ENCODE data around the gene C1RL. TPM values are rescaled to one million over a fixed set of nuclear protein-coding genes. Genes with fewer than 3 reads are reported as not detected.

C1RL gene
- total RNA-seq, 1 experiment from 2014 or later: 17.7 TPM

GRCh38 chr12:7058850-7059395 lies 50.1 kb downstream of the C1RL start:
- Mint-ChIP-seq H3K4me3 (no peak overlapping the region), H3K9me3 (no peaks in the 10 kb centered on the region), H3K4me1 (peaks cover 20% of the 10 kb centered on the region), H3K27me3 (ENCODE audit: low read depth) (peaks cover 2% of the 10 kb centered on the region; the same call in 1 of the 2 replicates), H3K36me3 (no peaks in the 10 kb centered on the region), H3K27ac (no peak overlapping the region)
- ATAC-seq (no peak), DNase-seq (ENCODE audit: low spot score) (no peak)
- ChIA-PET POLR2A (no interaction called here), CTCF (interaction anchor here (1.0 to 3.2 kb wide), 4 partner anchors 41 to 107 kb away, joined by 3 to 29 read pairs (median 3); partner anchors contain the start of gene LPCAT3)
- no peak for TF ChIP-seq ZNF281 (CRISPR knock-in tag; IDR thresholded peaks at IDR 0.05)
- no peak for TF ChIP-seq HMGA2 (CRISPR knock-in tag; IDR thresholded peaks at IDR 0.05)
- no peak for TF ChIP-seq MYBL2 (CRISPR knock-in tag; IDR thresholded peaks at IDR 0.05)
- no peak for TF ChIP-seq AFF4 (CRISPR knock-in tag; IDR thresholded peaks at IDR 0.05; ENCODE audit: borderline replicate concordance)
- TF ChIP-seq ZNF416 (CRISPR knock-in tag; IDR thresholded peaks at IDR 0.05): no peak
- TF ChIP-seq USF1 (CRISPR knock-in tag; IDR thresholded peaks at IDR 0.05): no peak
- TF ChIP-seq JUN (CRISPR knock-in tag; IDR thresholded peaks at IDR 0.05): no peak
- no peak for TF ChIP-seq KAT7 (CRISPR knock-in tag; IDR thresholded peaks at IDR 0.05; ENCODE audit: borderline replicate concordance)
- no peak for TF ChIP-seq PRDM15 (CRISPR knock-in tag; IDR thresholded peaks at IDR 0.05)
- TF ChIP-seq TP53 (CRISPR knock-in tag; IDR thresholded peaks at IDR 0.05): no peak
- TF ChIP-seq ZNF532 (CRISPR knock-in tag; IDR thresholded peaks at IDR 0.05; ENCODE audit: borderline replicate concordance): no peak
- TF ChIP-seq MXD4 (CRISPR knock-in tag; IDR thresholded peaks at IDR 0.05; ENCODE audit: borderline replicate concordance): no peak
- TF ChIP-seq ZNF425 (CRISPR knock-in tag; conservative IDR thresholded peaks at IDR 0.05): no peak
- TF ChIP-seq NR1H2 (CRISPR knock-in tag; IDR thresholded peaks at IDR 0.05): no peak
- no peak for TF ChIP-seq FOXK1 (CRISPR knock-in tag; IDR thresholded peaks at IDR 0.05)
- no peak for TF ChIP-seq GABPB1 (CRISPR knock-in tag; IDR thresholded peaks at IDR 0.05)

Measured in WTC11 (cell line).